GM12864 (cell line): ENCODE results near the gene RNF152.

Source experiments
- DNase-seq: peaks from one replicate; pipeline ENCODE4 v3.0.0-alpha.2; 2011; ENCODE audit warnings: low read depth
- H3K4me3 ChIP-seq: 2 replicates; pipeline ENCODE4 v1.5.1; 2011; ENCODE audit warnings: mild to moderate bottlenecking, low read depth, low read length, control low read depth
- TF ChIP-seq, protein P1 (sequence below): IDR thresholded peaks from 2 replicates; pipeline ENCODE4 v1.5.1; 2011; ENCODE audit warnings: low read depth, mild to moderate bottlenecking, moderate library complexity, low read length, control low read depth, inconsistent platforms; ENCODE audit errors: missing control alignments

The RNF152 gene

DNA sequence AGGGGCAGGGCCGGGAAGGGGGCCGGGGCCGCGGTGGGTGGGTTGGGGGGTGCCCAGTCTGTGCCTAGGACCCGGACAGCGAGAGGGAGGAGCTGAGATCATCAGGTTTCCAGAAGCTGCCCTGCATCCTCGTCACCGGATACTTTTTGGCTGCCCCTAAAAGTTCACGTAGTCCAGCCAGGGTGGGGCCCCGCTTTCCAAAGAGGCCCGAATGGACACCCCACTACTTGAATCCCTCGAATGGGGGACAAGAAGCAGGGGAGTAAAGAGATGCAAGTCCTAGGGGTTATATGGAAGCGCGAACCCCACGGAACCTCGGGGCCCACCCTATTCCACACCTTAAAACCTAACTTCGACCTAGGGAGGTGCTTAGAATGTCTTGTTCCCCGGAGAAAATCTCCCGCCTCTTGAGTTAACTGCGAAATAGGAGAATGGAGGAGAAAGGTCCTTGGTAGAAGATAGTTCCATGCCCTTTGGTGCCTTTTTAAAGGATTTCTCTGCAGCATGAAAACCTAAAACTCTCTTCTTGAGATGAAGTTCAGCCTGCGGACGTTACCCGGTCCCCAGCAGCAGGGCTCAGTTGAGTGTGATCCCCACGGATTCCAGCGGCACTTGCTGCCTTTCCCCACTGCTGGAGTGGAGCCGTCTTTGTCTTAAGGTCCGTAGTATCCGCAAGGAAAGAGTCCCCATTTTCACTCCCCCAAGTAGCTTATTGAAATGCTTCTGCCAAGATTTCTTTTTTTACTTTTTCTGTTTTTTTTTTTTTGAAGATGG lies 2.1 kb upstream of the RNF152 start:
- no peak for DNase-seq
- no peak overlapping the region for H3K4me3 ChIP-seq
- TF ChIP-seq, protein P1, sequence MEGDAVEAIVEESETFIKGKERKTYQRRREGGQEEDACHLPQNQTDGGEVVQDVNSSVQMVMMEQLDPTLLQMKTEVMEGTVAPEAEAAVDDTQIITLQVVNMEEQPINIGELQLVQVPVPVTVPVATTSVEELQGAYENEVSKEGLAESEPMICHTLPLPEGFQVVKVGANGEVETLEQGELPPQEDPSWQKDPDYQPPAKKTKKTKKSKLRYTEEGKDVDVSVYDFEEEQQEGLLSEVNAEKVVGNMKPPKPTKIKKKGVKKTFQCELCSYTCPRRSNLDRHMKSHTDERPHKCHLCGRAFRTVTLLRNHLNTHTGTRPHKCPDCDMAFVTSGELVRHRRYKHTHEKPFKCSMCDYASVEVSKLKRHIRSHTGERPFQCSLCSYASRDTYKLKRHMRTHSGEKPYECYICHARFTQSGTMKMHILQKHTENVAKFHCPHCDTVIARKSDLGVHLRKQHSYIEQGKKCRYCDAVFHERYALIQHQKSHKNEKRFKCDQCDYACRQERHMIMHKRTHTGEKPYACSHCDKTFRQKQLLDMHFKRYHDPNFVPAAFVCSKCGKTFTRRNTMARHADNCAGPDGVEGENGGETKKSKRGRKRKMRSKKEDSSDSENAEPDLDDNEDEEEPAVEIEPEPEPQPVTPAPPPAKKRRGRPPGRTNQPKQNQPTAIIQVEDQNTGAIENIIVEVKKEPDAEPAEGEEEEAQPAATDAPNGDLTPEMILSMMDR: no peak

GRCh38 chr18:61893971-61894750 lies 1.4 kb upstream of the RNF152 start:
- TF ChIP-seq, protein P1: peak; percentile 13
- DNase-seq: peak; percentile 7
- peak overlapping the region; percentile 53 for H3K4me3 ChIP-seq

DNA sequence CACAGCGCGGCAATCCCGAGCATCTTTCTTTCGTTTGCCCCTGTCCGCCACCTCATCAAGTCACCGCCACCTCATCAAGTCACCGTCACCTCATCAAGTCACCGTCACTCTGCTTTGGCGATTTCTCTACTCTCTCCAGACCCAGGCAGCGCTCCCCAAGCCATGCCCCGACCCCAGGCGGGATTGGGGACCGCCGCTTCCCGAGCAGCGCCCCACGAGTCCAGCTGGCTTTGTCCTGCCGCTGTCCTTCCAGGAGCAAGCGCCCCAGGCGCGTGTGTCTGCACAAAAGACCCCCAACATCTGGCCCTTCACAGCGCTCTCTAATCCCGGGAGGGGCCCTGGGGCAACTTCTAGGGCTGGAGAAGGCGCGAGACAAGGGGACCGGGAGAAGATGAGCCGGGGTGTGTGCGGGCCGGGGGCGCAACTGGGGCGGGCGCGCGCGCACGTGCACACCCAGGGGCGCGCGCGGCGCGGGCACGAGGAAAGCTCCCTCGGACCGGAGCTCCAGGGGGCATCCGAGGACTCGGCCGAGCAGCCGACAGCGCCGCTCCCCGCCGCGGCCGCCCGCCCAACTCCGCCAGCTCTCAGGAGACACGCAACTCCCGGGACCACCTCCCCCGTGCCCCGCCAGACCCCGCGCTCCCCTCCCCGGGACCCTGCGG lies 633 bp upstream of the RNF152 start:
- H3K4me3 ChIP-seq: peak overlapping the region; percentile 53
- TF ChIP-seq, protein P1: no peak
- DNase-seq: no peak

DNA sequence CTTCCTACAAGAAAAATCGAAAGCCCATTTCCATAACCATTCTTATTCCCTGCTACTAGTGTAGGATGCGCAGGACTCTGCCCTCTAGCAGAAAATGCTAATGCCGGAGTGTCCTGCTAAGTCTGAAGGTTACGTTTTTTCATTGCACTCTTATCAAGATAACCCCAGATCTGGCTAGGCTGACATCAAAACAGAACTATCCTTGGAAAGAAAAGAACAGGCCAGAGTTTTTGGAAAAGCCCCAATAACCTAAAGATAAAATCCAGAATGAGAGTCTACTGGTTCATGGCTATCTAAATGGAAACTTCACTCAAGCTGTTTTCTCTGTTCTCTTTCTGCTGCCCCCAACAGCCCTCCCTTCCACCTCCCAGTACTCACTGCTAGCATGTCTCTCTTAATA lies 913 bp downstream of the RNF152 start:
- H3K4me3 ChIP-seq: no peak overlapping the region
- DNase-seq: no peak
- TF ChIP-seq, protein P1: no peak

DNA sequence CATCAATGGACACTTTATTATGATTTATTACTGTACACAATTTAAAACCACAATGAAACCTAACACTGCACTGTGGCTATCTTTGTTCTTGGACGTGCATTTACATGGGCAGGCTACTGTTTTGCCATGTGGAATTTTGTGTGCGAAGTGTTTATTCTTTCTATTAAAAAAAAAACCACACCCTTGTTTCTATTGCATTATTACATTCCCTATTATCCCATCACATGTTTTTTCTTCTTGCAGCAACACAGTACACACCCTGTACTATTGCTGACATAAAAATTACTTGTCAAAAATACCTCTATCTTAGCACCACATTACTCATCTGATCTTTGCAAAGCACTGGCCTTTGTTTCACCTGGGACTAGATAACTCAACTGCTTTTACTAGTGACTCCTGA lies 1.5 kb downstream of the RNF152 start:
- DNase-seq: no peak
- TF ChIP-seq, protein P1: no peak
- no peak overlapping the region for H3K4me3 ChIP-seq

GRCh38 chr18:61890344-61890743 lies 2.5 kb downstream of the RNF152 start:
- TF ChIP-seq, protein P1: no peak
- no peak for DNase-seq

More at GRCh38 chr18:61890344-61890743, 2.5 kb downstream of the RNF152 start:
- no peak overlapping the region for H3K4me3 ChIP-seq
